CD4-positive, alpha-beta T cell treated with Interleukin-15 for 4 hours (primary cell): ENCODE results near the gene RASGRP2.
A peak's percentile ranks its signal among the peaks of the same experiment; 100 is the strongest.

Experiments
- DNase-seq: peaks from one replicate; pipeline ENCODE4 v3.0.0-alpha.2; 2020; ENCODE audit warnings: low spot score

The RASGRP2 gene

GRCh38 chr11:64755681-64756361, 11.9 kb upstream of the RASGRP2 start:
- DNase-seq: no peak

GRCh38 chr11:64754919-64755662, 11.1 kb upstream of the RASGRP2 start:
- no peak for DNase-seq

GRCh38 chr11:64754124-64754918, 10.4 kb upstream of the RASGRP2 start:
- DNase-seq: no peak

- no peak for DNase-seq
Measured at GRCh38 chr11:64753380-64754123, 9.6 kb upstream of the RASGRP2 start.

DNA sequence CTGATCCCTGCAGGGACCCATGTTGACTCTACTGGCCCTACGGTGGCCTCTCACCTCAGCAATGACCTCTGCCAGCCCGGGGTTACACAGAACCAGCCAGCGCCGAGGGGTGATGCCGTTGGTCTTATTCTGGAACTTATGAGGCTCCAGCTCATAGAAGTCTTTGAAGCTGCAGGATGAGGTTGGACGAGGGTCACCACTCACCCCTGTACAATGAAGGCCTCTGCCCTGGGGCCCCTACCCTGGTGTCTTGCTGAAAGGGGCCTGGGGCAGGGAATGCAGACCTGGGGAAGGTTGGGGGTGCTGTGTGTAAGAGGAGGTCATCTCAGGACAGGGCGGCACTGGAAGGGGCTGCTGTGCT, 9.1 kb upstream of the RASGRP2 start:
- no peak for DNase-seq

- DNase-seq: no peak
Measured at GRCh38 chr11:64752175-64752970, 8.4 kb upstream of the RASGRP2 start.

GRCh38 chr11:64751580-64751979, 7.6 kb upstream of the RASGRP2 start:
- DNase-seq: no peak

GRCh38 chr11:64751136-64751535, 7.2 kb upstream of the RASGRP2 start:
- DNase-seq: no peak

- DNase-seq: peak; percentile 30
Measured at GRCh38 chr11:64750361-64751054, 6.6 kb upstream of the RASGRP2 start.

GRCh38 chr11:64747961-64748665, 4.2 kb upstream of the RASGRP2 start:
- DNase-seq: no peak

DNA sequence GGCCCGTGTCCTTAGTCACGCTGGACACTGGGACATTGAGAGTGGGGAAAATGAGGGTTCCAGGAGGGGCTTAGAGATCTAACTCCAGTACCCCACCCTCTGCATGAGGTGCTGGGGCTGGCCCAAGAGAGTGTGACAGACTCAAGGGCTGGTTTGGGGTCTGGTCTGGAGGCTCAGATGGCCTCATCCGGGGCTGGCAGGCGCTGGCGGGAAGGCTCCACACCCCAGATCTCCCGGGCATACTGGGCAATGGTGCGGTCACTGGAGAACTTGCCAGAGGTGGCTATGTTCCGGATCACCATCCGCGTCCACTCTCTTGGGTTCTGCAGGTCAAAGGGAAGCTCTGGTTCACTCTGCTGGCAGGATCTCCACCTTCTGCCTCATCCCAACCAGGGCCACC, 2.5 kb upstream of the RASGRP2 start:
- no peak for DNase-seq

GRCh38 chr11:64745521-64746328, 1.8 kb upstream of the RASGRP2 start:
- peak; percentile 80 for DNase-seq

GRCh38 chr11:64745189-64745520, 1.2 kb upstream of the RASGRP2 start:
- peak; percentile 90 for DNase-seq

DNA sequence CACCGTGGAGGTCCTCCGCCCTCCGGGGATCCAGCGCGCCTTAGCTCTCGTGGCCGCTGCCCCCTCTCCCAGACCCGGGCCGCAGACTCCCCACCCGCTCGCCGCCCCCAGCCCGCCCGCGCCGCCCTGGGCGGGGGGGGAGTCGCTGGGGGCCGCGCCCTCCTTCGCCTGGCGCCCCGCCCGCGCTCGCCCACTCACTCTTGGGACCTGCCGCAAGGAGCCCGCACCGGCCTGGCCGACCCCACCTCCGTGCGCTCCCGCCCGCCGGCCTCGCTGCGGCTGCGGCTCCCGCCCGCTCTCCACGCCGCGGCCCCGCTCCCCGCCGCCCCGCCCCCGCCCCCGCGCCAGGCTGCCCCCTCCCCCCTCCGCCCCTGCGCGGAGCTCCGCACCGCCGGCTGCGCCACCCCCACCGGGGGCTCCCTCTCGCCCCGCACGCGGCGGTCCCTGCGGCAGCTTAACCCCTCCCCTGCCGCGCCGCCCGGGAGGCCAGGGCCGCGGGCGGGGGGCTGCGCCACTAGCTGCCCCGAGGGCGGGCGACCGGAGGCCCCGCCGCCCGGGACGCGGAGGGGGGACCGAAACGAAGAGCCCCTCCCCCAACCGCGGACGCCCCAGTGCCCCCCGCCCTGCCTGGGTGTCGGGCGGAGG, 724 bp upstream of the RASGRP2 start:
- peak; percentile 36 for DNase-seq

- DNase-seq: peak; percentile 76
Measured at GRCh38 chr11:64742889-64743590, 902 bp downstream of the RASGRP2 start.

- peak; percentile 23 for DNase-seq
Measured at GRCh38 chr11:64742087-64742888, 1.7 kb downstream of the RASGRP2 start.

- no peak for DNase-seq
Measured at GRCh38 chr11:64741375-64742086, 2.4 kb downstream of the RASGRP2 start.
